GM19023 (cell line): Measurements from ENCODE around the gene RASA3.
"Not testable (repeated sequence)": the region's sequence is repeated elsewhere in the genome, so short reads cannot be mapped to it uniquely, and the experiment has no call there.

Source experiments
- ATAC-seq: cut with Tn5 transposase; IDR thresholded peaks from one replicate; pipeline ENCODE4 v1.9.1; 2021; ENCODE audit warnings: mild to moderate bottlenecking, moderate library complexity; ENCODE audit not compliant: unreplicated experiment

The RASA3 gene

DNA sequence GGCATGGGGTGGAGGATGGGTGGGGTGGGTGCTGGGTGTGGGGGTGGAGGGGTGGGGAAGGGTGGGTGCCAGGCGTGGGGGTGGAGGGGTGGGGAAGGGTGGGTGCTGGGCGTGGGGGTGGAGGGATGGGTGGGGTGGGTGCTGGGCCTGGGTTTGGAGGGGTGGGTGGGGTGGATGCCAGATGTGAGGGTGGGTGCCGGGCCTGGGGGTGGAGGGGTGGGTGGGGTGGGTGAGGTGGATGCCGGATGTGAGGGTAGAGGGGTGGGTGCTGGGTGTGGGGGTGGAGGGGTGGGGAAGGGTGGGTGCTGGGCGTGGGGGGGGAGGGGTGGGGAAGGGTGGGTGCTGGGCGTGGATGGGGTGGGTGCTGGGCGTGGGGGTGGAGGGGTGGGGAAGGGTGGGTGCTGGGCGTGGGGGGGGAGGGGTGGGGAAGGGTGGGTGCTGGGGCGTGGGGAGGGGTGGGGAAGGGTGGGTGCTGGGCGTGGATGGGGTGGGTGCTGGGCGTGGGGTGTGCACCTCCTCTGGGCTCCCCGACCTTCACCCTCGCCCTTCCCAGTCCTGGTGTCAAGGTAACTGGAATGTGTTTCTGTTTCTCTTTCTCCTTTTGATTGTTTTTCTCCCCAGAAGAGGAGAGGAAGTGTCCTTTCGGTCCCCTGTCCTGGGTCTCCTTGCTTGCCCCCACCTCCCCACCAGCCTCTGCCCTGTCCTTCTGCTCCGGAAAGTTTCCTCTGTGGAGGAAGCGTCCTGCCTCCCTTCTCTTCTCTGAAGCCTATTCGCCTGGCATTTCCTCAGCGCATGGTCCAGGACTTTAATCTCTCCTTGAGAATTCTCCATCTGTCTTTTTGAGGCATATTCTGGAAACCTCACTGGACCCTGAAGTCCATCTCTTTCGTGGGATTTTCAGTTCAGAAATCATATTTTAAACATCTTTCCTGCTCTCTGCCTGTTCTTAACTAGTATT lies 23.8 kb upstream of the RASA3 start:
- no peak for ATAC-seq

GRCh38 chr13:114155320-114155719 lies 22.9 kb upstream of the RASA3 start:
- no peak for ATAC-seq

- ATAC-seq = no peak
These were observed 22.1 kb upstream of the RASA3 start for GRCh38 chr13:114154476-114154875.

GRCh38 chr13:114153485-114154080 lies 21.2 kb upstream of the RASA3 start:
- no peak for ATAC-seq

GRCh38 chr13:114152831-114153371 lies 20.5 kb upstream of the RASA3 start:
- ATAC-seq = no peak

DNA sequence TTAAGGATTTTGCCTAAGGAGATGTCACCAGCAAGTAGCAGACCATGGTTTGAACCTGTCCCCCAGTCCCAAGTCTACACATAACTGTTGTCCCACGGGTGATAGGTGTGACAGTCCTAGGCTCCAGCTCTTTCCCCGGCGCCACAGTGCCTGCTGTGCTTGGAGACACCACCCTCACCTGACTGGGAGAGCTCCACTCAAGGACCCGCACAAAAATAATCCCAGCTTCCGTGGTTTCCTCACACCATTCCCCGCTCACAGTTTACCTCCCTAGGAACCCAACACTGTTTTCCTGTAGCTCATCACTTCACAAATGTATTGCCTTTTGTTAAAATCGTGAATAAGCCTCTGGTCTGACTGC lies 19.8 kb upstream of the RASA3 start:
- no peak for ATAC-seq

DNA sequence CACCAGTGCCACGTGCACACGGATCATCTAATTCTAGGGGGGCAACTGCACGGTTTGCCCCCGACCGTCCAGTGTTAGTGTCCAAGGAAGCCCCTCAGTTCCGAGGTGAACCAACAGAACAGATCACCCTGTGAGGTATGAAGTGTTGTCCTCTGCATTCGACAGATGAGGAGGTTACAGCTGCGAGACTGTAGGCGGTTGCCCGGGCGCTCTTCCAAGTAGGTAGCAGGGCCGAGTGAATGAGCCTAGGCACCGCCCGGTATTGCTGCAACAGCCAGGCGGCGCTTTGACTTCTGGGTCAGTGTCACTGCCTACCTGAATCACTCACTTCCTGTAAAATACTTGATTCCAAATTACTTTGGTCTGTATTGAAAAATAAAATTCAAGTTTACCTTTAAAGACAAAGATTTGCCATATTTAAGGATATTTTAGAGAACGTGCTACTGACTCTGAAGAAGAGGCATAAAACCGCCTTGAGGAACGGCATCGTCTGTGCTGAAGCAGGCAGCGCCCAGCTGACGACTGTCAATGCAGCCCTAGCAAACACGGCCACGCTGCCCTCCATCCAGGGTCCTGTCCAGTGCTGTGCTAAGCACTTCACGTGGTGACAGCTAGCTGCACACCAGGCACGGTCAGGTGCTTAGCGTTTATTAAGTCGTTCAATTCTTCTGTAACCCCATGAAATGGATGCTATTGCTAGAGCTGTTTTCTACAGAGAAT lies 19.3 kb upstream of the RASA3 start:
- no peak for ATAC-seq

DNA sequence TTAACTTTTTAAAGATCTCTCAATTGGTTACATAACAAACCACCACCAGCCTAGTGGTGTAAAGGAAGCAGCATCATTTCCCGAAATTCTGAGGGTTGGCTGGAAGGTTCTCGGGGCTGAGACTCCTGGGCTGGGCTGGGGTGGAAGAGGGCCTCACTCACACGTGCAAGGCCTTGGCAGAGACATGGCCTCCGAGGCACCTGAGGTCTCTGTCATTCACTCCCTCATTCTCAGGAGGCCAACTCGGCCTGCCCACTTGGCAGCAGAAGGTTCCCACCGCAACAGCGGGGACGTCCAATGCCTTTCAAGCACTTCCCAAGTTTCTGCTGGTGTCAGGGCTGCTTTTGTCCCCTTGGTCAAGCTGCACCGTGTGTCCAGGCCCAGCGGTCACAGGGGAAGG lies 18.6 kb upstream of the RASA3 start:
- ATAC-seq = no peak

- no peak for ATAC-seq
These were observed 17.6 kb upstream of the RASA3 start for GRCh38 chr13:114149774-114150740.

DNA sequence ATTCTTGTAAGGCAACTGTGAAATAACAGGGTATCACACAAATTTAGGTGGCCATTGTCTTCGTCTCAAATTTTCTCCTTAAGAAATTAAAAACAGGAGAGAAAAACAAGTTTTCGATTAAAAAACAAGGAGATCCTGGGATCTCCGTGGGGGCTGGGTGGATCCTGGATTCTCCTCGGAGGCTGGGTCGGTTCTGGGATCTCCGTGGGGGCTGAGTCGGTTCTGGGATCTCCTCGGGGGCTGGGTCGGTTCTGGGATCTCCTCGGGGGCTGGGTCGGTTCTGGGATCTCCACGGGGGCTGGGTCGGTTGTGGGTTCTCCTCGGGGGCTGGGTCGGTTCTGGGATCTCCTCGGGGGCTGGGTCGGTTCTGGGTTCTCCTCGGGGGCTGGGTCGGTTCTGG lies 16.5 kb upstream of the RASA3 start:
- not testable (repeated sequence) for ATAC-seq

DNA sequence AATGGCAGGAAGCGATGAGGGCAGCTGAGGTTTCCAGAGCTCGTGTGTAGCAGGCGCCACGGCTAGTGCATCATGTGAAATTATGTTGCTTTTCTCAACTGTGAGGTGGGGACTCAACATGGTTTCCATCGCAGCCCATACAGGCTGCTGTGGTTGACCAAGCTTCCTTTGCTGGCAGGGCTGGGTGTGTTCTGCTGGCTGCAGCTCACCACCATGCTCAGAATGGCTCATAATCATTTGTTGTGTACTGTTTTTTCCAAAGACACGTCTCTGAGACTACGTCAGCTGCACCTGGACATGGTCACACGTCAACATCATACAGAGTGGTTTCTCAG lies 16.1 kb upstream of the RASA3 start:
- peak; percentile 90 for ATAC-seq

- peak; percentile 38 for ATAC-seq
These were observed 15.5 kb upstream of the RASA3 start for GRCh38 chr13:114147803-114148520.

- no peak for ATAC-seq
These were observed 14.2 kb upstream of the RASA3 start for GRCh38 chr13:114146629-114147028.

- no peak for ATAC-seq
These were observed 13.8 kb upstream of the RASA3 start for GRCh38 chr13:114146173-114146572.

- ATAC-seq = no peak
These were observed 13.3 kb upstream of the RASA3 start for GRCh38 chr13:114145722-114146121.

DNA sequence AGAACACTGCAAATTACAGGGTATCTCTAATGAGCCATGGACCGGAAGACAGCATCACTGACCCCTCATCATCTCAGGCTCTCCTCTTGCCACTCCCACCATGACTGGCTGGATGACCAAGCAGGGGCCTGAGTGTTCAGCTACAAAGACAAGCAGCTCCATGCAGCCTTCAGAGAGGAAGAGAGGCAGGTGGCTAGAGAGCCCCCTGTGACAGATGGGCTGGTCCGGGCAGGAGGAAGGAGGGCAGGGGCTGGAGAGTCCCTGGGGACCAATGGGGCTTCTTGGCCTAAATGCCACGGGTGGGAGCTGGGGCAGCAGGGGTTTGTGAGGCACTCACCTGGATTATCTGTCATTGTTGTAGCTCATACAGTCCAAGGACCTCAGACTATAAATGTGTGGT lies 12.8 kb upstream of the RASA3 start:
- ATAC-seq = no peak

DNA sequence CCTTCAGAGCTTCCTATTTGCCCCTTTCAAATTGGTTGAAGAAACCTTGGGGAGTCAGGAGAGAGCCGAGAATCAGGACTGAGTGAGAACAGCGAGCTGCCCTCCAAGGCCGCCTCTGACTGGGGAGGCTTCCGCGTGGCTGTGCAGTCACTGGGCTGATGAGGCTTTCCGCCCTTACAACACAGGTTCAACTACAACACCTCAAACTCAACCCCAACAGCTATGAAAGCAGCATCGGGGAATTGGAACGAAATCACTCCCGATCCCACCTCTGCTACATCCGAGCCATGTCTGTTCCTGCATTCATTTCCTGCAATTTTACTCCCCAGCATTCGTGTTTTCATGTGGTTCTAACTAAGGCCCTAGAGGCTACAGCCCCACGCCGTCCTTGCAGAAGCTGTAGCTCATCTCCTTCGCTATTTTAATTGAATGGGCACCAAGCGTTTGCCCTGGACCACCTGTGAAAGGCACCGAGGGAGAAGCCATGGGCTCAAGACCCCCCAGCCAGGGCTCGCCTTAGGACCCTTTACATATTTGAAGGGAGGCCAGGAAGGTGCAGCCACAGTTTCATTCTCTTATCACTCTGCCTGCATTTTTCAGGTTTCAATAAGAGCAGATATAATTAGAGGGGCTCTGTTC lies 12.3 kb upstream of the RASA3 start:
- ATAC-seq = no peak

- no peak for ATAC-seq
These were observed 11.6 kb upstream of the RASA3 start for GRCh38 chr13:114143806-114144605.
